HepG2 (cell line): ENCODE data around the gene GPR152. TPM values are rescaled to one million over a fixed set of nuclear protein-coding genes. Genes with fewer than 3 reads are reported as not detected.

Source experiments
- CBX5 ChIP-seq: sonication (generic); formaldehyde crosslinking; IDR thresholded peaks from 2 replicates; pipeline ENCODE4 v1.4.0; 2020; ENCODE audit warnings: missing genetic modification reagents, borderline replicate concordance
- ELF3 ChIP-seq: IDR thresholded peaks from 2 replicates; pipeline ENCODE4 v1.6.1; 2016; ENCODE audit warnings: missing genetic modification reagents, missing compliant biosample characterization
- ERF ChIP-seq: IDR thresholded peaks from 2 replicates; pipeline ENCODE4 v1.6.1; 2018; ENCODE audit warnings: missing biosample characterization, missing genetic modification reagents
- ESRRA ChIP-seq: sonication (generic); formaldehyde crosslinking; IDR thresholded peaks from 2 replicates; pipeline ENCODE4 v1.5.1; 2020; ENCODE audit warnings: mild to moderate bottlenecking, low read depth, missing genetic modification reagents
- MBNL3 ChIP-seq: fragments of 250-450 bp; sonication (Bioruptor Pico); conservative IDR thresholded peaks from 2 replicates; pipeline ENCODE4 v1.8.0; 2022; ENCODE audit warnings: mild to moderate bottlenecking, inconsistent platforms
- NRL ChIP-seq: sonication (generic); formaldehyde crosslinking; IDR thresholded peaks from 2 replicates; pipeline ENCODE4 v1.5.0; 2020; ENCODE audit warnings: missing genetic modification reagents, mild to moderate bottlenecking, moderate library complexity, borderline replicate concordance
- PITX1 ChIP-seq: sonication (generic); formaldehyde crosslinking; IDR thresholded peaks from 2 replicates; pipeline ENCODE4 v1.5.1; 2020; ENCODE audit warnings: mild to moderate bottlenecking, missing genetic modification reagents
- RAD51 ChIP-seq: fragments of 450-650 bp; IDR thresholded peaks from 2 replicates; pipeline ENCODE4 v1.6.1; 2016; ENCODE audit warnings: borderline replicate concordance
- SP4 ChIP-seq: sonication (generic); formaldehyde crosslinking; IDR thresholded peaks from 2 replicates; pipeline ENCODE4 v1.8.1; 2023; ENCODE audit warnings: mild to moderate bottlenecking, missing genetic modification reagents
- TARDBP ChIP-seq: sonication (generic); formaldehyde crosslinking; IDR thresholded peaks from 2 replicates; pipeline ENCODE4 v1.8.0; 2022; ENCODE audit warnings: mild to moderate bottlenecking, missing genetic modification reagents
- ZMAT3 ChIP-seq: sonication (generic); formaldehyde crosslinking; conservative IDR thresholded peaks from 2 replicates; pipeline ENCODE4 v1.7.0; 2021; ENCODE audit warnings: missing genetic modification reagents
- ZNF260 ChIP-seq: sonication (generic); formaldehyde crosslinking; IDR thresholded peaks from 2 replicates; pipeline ENCODE4 v1.4.0; 2020; ENCODE audit warnings: missing genetic modification reagents, low read depth, mild to moderate bottlenecking, borderline replicate concordance
- ZNF274 ChIP-seq: sonication (generic); formaldehyde crosslinking; IDR thresholded peaks from 2 replicates; pipeline ENCODE4 v1.5.1; 2020; ENCODE audit warnings: mild to moderate bottlenecking, missing genetic modification reagents
- ZNF605 ChIP-seq: sonication (generic); formaldehyde crosslinking; IDR thresholded peaks from 2 replicates; pipeline ENCODE4 v1.8.0; 2022; ENCODE audit warnings: mild to moderate bottlenecking, missing genetic modification reagents
- polyA plus RNA-seq, 8 experiments: library from polyadenylated mRNA; depleted of rRNA in 3 of 8; stranded (reverse) in 7 of 8; unstranded in 1 of 8; fragments of >200 nt; fragmentation: Illumina TruSeq in 4 of 8; extraction: Trizol in 4 of 8; gene quantifications; 2 replicates each; pipeline versions ENCODE4 v1.2.1 to v1.2.3, GENCODE V29; 2011 to 2016; ENCODE audit warnings: low read depth in 4 of 8, missing spikeins in 1 of 8, mixed read lengths in 1 of 8; ENCODE audit not compliant: insufficient read depth in 1 of 8
- total RNA-seq, 5 experiments: library from RNA; depleted of rRNA; stranded (reverse); fragments of >200 nt; fragmentation: Illumina TruSeq; extraction: Trizol; gene quantifications; 2 replicates each; pipeline ENCODE4 v1.2.3, GENCODE V29; 2016; ENCODE audit warnings: low read depth in 1 of 5

The GPR152 gene
- total and polyA plus RNA-seq, 2 of the 13 experiments (the other 11 are each of a cell fraction or from before 2014, with no cell fraction given), result not detected

DNA sequence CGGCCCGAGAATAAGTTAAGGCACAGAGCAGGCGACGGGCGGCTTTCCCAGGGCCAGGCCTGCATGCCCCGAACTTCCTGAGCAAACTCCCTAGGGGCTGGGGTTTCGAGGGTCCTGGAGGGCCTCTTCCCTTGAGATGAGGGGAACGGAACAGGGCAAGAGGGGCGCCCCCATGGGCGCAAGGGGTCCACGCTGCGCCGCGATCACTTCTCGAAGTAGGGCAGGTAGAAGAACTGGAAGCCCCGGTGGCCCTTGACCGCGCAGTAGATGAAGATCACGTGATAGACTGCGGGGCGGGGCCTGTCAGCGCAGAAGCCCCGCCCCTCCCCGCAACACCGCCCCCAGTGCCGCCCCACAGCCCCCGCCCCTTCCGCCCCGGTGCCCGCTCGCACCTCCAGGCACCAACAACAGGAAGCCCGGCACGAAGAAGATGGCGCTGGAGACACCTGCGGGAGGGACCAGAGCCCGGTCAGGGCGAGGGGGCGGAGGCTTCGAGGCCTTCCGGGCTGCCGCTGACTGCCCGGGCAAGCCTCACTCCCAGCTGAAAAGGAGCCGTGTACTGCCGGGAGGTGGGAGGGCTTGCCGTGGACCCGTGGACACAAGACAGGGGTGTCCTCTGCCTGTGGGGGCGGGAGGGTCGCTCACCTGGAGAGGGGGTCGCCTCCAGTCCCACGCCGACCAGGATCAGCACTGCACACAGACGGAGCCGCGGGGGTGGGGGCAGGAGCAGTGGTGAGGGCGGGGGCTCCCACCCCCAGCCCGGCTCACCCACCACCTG, 12.1 kb upstream of the GPR152 start (continued):
- TF ChIP-seq CBX5 (CRISPR knock-in tag) (0 out of 2 replicates have a peak, but pooled peaks have one; percentile 56), NRL (CRISPR knock-in tag) (peak; percentile 3; the same call in 1 of the 2 replicates), ZNF260 (CRISPR knock-in tag) (no peak), ELF3 (CRISPR knock-in tag) (peak; percentile 62; the same call in 1 of the 2 replicates), SP4 (CRISPR knock-in tag) (0 out of 2 replicates have a peak, but pooled peaks have one; percentile 12), PITX1 (CRISPR knock-in tag) (peak; percentile 38; the same call in 1 of the 2 replicates), RAD51 (peak; percentile 91), MBNL3 (CRISPR knock-in tag) (no peak), TARDBP (CRISPR knock-in tag) (peak; percentile 41; the same call in 1 of the 2 replicates), ZNF274 (CRISPR knock-in tag) (peak; percentile 38; the same call in 1 of the 2 replicates), ESRRA (peak; percentile 69; the same call in 1 of the 2 replicates), ZNF605 (CRISPR knock-in tag) (0 out of 2 replicates have a peak, but pooled peaks have one; percentile 7), ZMAT3 (CRISPR knock-in tag) (0 out of 2 replicates have a peak, but pooled peaks have one; percentile 53), ERF (CRISPR knock-in tag) (0 out of 2 replicates have a peak, but pooled peaks have one; percentile 10)
